ENCODE measurements around the gene NR2F1-AS1.

GRCh38 chr5:93610581-93611272 lies 29.7 kb upstream of the NR2F1-AS1 start:
- TF ChIP-seq CTCF (conservative IDR thresholded peaks at IDR 0.05; ENCODE audit: low read depth, low read length) (no peak), EZH2 (IDR thresholded peaks at IDR 0.05; ENCODE audit: low read length, unreplicated experiment) (no peak)

All from PC-3 (cell line).